ENCODE results near the gene ASB6. TPM values are rescaled to one million over a fixed set of nuclear protein-coding genes. Genes with fewer than 3 reads are reported as not detected.

Gene ASB6
- total RNA-seq, 4 donors from 2014 or later, result 14.5 to 35.4 (median 16.3) TPM

- no peak for DNase-seq (ENCODE audit: low spot score)
- no peak for ATAC-seq (ENCODE audit: low FRiP score)
- TF ChIP-seq CTCF (IDR thresholded peaks at IDR 0.05), result no peak
Measured at GRCh38 chr9:129614932-129615331, 27.0 kb downstream of the ASB6 start.

- TF ChIP-seq CTCF (IDR thresholded peaks at IDR 0.05), result no peak
- ATAC-seq (ENCODE audit: low FRiP score) (no peak), DNase-seq (ENCODE audit: low spot score) (no peak)
Measured at GRCh38 chr9:129613520-129614175, 28.3 kb downstream of the ASB6 start.

- TF ChIP-seq CTCF (IDR thresholded peaks at IDR 0.05), result no peak
- no peak for DNase-seq (ENCODE audit: low spot score)
- no peak for ATAC-seq (ENCODE audit: low FRiP score)
Measured at GRCh38 chr9:129612815-129613519, 29.0 kb downstream of the ASB6 start.

- ATAC-seq (ENCODE audit: low FRiP score), result no peak
Measured at GRCh38 chr9:129612123-129612522, 29.8 kb downstream of the ASB6 start.

GRCh38 chr9:129611307-129611800, 30.6 kb downstream of the ASB6 start:
- no peak for DNase-seq (ENCODE audit: low spot score)

More at GRCh38 chr9:129612123-129612522, 29.8 kb downstream of the ASB6 start:
- TF ChIP-seq CTCF (IDR thresholded peaks at IDR 0.05), result no peak
- no peak for DNase-seq (ENCODE audit: low spot score)

GRCh38 chr9:129610473-129611306, 31.3 kb downstream of the ASB6 start:
- peak; percentile 42 for ATAC-seq (ENCODE audit: low FRiP score)
- TF ChIP-seq CTCF (IDR thresholded peaks at IDR 0.05), result peak in 2 of 3 donors; percentile 89 to 94
- DNase-seq (ENCODE audit: low spot score), result peak; percentile 58

More at GRCh38 chr9:129611307-129611800, 30.6 kb downstream of the ASB6 start:
- TF ChIP-seq CTCF (IDR thresholded peaks at IDR 0.05), result no peak
- no peak for ATAC-seq (ENCODE audit: low FRiP score)
